ENCODE measurements around the gene OR10A3.
"Not testable (repeated sequence)": the region's sequence is repeated elsewhere in the genome, so short reads cannot be mapped to it uniquely, and the experiment has no call there.

The OR10A3 gene

GRCh38 chr11:7941608-7942007, at the start of gene OR10A3:
Gene OR10A3 (minus strand): TSS chr11:7941708. CDS start chr11:7939520, 2,188 bp downstream.
- no peak for DNase-seq

DNA sequence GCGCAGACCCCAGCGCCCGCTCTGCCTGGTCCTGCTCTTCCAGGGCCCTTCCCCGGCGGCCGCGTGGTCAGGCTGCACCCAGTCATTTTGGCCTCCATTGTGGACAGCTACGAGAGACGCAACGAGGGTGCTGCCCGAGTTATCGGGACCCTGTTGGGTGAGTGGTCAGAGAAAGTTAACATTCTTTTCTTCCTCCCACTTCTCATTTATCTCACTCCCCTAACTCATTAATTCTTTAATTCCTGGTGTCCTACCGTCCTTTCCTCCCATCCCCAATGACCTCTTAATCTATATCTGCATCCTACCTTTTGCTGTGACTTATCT, 46.0 kb upstream of the OR10A3 start:
- not testable (repeated sequence) for DNase-seq

DNA sequence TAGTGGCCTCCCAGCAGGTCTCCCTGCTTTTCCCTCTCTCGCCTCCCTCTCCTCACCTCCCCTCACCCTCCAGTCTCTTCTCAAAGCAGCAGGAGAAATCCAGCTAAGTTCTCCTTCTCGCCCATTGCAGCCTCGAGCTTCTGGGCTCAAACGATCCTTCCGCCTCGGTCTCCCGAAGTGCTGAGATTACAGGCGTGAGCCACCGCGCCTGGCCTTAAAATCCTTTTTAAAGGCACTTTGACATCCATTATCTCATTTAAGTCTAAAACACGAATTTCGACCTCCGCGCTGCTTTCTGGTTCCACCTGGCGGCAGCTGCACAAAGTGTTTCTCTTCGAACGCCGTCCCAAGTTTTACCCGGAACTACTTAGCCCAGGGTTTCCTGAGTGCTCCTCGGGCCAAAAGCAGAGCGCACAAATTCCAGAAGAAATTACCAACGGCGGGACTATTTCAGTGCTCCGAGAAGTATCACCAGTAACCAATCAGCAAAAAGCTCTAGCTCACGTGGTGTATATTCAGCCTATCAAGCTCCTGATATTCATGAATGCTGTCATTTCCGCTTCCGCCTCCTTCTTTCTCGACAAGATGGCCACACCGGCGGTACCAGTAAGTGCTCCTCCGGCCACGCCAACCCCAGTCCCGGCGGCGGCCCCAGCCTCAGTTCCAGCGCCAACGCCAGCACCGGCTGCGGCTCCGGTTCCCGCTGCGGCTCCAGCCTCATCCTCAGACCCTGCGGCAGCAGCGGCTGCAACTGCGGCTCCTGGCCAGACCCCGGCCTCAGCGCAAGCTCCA, 45.5 kb upstream of the OR10A3 start, which contains the start of gene EIF3F:
Gene EIF3F, plus strand, starts transcription at position 570 of the 792 bp plus-strand sequence. Its CDS starts 16 bp downstream, at position 586.
- DNase-seq: peak; percentile 96

GRCh38 chr11:7983832-7984590, 42.5 kb upstream of the OR10A3 start:
- no peak for DNase-seq

DNA sequence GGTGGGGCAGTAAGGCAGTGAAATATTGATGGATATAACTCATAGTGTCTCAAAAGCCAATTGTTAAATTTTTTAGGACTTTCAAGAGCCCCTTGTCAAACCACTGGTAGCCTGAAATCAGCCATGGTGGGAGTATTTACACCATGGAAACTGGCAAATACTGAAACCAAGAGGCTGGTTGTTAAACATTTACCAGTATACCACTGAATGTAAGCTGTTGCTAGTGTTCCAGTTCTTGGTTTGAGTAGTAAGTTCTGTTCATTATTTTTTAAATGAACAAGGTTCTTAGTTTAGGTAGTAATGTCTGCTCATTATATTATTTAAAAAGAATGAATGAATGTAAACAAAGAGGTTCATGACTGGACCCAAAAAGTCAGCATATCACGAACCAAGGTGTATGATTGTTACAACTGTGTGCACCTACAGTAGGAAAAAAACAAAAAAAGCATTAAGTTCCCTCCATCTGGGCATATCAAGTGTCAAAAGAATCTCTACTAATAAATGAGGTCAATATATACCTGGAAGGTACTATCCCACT, 41.1 kb upstream of the OR10A3 start:
- DNase-seq: no peak

GRCh38 chr11:7981619-7982157, 40.2 kb upstream of the OR10A3 start:
- DNase-seq: no peak

DNA sequence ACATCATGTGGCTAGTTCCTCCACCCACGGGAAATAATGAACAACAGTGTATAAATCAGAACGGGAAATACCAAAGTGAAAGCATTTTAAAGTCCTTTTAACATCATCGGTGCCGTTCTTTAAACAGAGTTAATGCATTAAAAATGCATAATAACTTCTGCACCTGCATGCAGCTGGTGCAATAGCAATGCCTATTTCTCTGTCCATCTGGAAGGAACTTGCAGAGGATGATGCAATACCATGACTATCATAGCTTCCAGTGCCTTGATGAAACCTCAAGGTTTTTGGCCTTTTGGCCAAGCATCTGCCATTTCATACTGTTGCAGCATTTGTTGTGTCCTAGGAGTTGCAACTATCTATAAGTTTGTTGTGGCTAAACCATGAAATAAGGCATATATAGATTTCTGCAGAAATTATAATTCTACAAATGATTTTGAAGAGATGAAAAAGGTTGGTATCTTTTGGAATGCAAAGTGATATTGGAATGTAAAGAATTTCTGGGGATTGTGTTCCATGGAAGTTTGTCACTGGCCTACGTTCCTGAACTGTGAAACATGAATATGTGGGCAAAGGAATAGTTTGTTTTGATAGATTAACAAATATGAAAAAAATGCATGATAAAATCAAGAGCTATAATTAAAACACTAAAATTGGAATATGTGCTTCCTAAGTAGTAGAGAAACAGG, 35.9 kb upstream of the OR10A3 start:
- no peak for DNase-seq

DNA sequence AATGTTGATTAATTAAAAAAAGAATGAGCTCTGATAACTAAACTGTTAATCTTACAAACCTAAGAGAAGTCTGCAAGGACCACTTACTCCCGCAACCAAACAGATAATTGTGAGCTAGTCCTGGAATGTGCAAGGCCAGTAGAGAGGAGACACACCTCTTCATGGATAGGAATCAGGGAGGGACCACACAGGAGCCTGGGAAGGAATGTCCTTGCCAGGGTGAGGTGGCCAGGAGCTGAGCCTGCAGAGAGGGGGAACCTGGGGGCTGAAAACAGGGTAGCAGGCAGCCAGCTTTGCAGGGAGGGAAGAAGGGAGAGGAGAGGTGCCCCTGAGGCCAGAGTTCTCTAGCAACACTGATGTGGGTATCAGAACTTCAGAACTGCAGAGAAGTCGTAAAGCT, 33.2 kb upstream of the OR10A3 start:
- DNase-seq: no peak

DNA sequence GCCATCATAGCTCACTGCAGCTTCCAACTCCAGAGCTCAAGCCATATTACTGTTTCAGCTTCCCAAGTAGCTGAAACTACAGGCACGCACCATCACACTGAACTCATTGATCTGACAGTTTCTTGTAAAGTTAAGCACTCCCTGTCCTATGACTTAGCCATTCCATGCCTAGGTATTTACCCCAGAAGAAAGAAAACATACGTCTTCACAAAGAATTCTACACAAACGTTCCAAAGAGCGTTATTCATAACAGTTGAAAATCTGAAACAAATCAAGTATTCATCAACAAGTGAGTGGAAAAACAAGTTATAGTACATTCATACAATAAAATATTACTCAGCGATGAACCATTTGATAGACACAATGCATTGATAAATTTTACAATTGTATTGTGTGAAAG, 31.5 kb upstream of the OR10A3 start:
- DNase-seq: no peak

DNA sequence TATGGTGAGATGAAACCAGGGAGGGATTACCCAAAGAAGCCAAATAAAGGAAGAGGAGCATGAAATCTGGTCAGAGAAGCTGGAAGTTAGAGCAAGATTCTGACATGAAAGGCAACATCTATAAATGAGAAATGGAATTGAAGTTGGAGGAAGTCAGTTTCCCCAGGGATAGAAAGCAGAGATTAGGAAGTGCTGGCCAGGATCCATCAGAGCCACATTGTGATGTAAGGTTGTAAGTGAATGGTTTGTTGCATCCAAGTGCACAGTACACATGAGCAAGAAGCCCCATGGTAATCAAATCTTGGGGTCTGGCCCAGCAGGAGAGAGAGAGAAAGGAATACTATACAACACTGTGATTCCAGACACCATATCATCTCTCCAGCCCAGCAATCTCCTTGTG, 30.3 kb upstream of the OR10A3 start:
- DNase-seq: no peak

DNA sequence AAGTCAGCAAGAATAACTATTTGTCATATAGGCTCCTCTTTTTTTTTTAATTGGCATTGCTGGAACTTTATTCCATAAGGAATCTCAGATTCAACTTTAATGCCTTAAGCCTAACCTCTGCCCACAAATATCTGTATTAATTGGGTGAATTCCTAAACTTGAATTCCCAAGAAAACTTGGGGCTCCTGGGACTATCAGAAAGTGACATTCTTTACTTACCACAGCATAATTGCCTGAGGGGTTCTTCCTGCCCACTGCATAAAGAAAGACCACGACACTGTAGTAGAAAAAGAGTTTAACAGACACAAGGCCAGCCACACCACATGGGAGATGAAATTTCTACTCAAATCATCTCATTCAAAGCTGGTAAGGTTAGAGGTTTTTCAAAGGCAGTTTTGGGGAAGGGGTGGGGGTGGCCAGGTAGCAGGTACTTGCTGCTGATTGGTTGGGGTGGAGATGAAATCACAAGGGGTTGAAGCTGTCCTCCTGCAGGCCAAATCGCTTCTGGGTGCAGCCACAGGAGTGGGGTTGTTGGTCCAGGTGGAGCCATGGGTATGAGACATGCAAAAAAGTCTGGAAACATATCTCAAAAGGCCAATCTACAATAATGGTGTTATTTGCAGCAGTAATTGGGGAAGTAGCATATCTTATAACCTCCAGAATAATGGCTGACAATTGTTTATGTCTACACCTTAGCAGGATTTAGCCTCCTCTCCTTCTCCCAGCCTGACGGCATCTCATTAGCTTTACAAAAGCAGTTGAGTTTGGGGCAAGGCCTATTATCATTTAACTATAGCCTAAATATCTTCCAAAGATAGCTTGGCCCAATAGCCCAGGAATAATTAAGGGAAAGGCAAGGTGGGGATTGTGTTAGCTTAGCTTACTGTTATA, 28.5 kb upstream of the OR10A3 start:
- DNase-seq: no peak

- no peak for DNase-seq
Measured at GRCh38 chr11:7968686-7969085, 27.2 kb upstream of the OR10A3 start.

- no peak for DNase-seq
Measured at GRCh38 chr11:7967826-7968225, 26.3 kb upstream of the OR10A3 start.

- DNase-seq: no peak
Measured at GRCh38 chr11:7967097-7967496, 25.6 kb upstream of the OR10A3 start.

GRCh38 chr11:7965386-7965785, 23.9 kb upstream of the OR10A3 start, which contains the start of gene NLRP10:
Gene NLRP10 (minus strand): TSS chr11:7965447. CDS start chr11:7963495, 1,952 bp downstream.
- DNase-seq: no peak

- DNase-seq: no peak
Measured at GRCh38 chr11:7964873-7965272, 23.4 kb upstream of the OR10A3 start.

- DNase-seq: no peak
Measured at GRCh38 chr11:7964261-7964660, 22.8 kb upstream of the OR10A3 start.

DNA sequence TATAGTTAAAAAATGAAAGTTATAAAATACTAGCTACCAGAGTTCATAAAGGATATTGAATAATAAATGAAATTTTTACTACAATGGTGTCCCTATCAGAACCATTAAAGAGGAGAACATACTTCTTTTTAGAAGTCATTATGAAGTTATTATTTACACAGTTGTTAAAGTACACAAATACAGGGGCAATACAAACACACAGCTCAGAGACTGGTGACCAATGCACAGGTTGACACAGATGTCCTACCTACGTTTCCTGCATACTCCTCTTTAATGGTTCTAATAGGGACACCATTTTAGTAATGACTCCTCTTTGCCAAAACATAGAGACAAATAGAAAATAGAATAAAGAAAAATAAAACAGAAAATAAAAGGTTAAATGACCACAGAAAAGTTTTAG, 13.7 kb upstream of the OR10A3 start:
- DNase-seq: no peak

DNA sequence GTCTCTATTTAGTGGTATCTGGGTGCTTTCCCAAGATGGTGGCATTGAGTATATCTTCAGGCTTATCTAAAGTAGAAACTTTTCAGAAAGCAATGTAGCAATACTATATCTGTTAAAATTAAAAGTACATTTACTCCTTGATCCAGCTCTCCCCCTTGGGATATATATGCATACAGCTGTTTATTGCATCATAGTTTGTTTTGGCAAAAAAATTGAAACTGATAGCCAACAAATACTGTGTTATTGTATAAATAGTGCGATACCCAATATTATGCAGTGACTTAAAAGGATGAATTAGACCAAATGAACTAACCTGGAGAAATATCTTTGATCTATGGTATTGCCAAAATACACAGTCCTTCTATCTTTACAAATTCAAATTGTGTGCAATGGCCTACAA, 8.4 kb upstream of the OR10A3 start:
- DNase-seq: no peak

DNA sequence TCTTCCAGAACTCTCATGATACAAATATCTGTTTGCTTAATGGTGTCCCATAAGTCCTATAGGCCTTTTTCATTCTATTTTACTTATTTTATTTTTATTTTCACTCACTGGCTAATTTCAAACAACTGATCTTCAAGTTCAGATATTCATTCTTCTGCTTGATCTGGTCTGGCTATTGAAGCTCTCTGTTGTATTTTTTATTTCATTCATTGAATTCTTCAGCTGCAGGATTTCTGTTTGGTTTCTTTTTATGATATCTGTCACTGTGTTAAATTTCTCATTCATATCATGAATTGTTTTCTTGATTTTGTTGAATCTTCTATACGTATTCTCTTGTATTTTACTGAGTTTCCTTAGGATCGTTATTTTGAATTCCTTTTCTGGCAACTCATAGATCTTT, 2.6 kb upstream of the OR10A3 start:
- DNase-seq: no peak

DNA sequence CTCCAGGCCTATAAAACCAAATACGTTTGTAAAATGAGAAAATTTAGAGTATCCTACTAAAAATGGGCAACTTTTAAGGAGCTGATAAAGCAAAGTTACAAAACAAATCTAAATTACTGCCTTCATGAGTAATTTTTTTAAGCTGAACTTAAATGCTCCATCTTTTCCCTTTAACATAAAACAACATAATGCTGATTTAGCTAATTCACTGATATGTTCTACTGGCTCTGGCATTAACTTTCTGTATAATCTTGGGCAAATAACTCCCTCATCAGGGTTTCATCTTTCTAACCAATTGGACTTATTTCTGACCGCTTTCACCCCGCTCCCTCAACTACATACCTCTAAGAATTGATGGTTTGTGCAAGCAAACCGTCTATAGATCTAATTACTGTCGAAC, 362 bp downstream of the OR10A3 start:
- DNase-seq: no peak

GRCh38 chr11:7936615-7937014, 4.9 kb downstream of the OR10A3 start:
- DNase-seq: no peak
